ENCODE results near the gene XPNPEP2. TPM values are rescaled to one million over a fixed set of nuclear protein-coding genes. Genes with fewer than 3 reads are reported as not detected.
A peak's percentile ranks its signal among the peaks of the same experiment; 100 is the strongest.

XPNPEP2 gene
- total and polyA plus RNA-seq, 9 of the 15 experiments (the other 6 are each of a cell fraction or from before 2014, with no cell fraction given) = 0.03 to 0.19 (median 0.09) TPM; not detected in 5

GRCh38 chrX:129726307-129727111 lies 12.3 kb upstream of the XPNPEP2 start (continued):
- TF ChIP-seq ATF4 (CRISPR knock-in tag; IDR thresholded peaks at IDR 0.05) (no peak), RAD21 (CRISPR knock-in tag; conservative IDR thresholded peaks at IDR 0.05 in 1 of 2, IDR thresholded peaks at IDR 0.05 in 1 of 2) (peak; percentile 77 to 87), RBM22 (IDR thresholded peaks at IDR 0.05; ENCODE audit: low read depth, low read length, poor library complexity, severe bottlenecking) (no peak), SUPT5H (IDR thresholded peaks at IDR 0.05) (no peak), REST (IDR thresholded peaks at IDR 0.05; ENCODE audit: borderline replicate concordance) (peak; percentile 89), REST (CRISPR knock-in tag; IDR thresholded peaks at IDR 0.05; ENCODE audit: low read depth) (no peak), ZNF212 (CRISPR knock-in tag; IDR thresholded peaks at IDR 0.05) (no peak), EHMT2 (IDR thresholded peaks at IDR 0.05) (peak; percentile 52; the same call in 1 of the 2 replicates), SMC3 (conservative IDR thresholded peaks at IDR 0.05; ENCODE audit: insufficient read depth, low read depth, low read length) (peak; percentile 82), PHF21A (IDR thresholded peaks at IDR 0.05; ENCODE audit: borderline replicate concordance, low read depth) (no peak), MAFG (tag; conservative IDR thresholded peaks at IDR 0.05) (no peak), JUND (IDR thresholded peaks at IDR 0.05; ENCODE audit: borderline replicate concordance, low read depth, low read length) (0 out of 2 replicates have a peak, but pooled peaks have one; percentile 8), JUND (tag; IDR thresholded peaks at IDR 0.05; ENCODE audit: borderline replicate concordance, low read depth, low read length) (no peak), HMG20B (CRISPR knock-in tag; IDR thresholded peaks at IDR 0.05) (no peak), ZBTB12 (CRISPR knock-in tag; IDR thresholded peaks at IDR 0.05) (no peak), ARID2 (IDR thresholded peaks at IDR 0.05) (peak; percentile 57; the same call in 1 of the 2 replicates), ARID1B (IDR thresholded peaks at IDR 0.05) (no peak), NFRKB (IDR thresholded peaks at IDR 0.05; ENCODE audit: low read depth) (no peak)

Data from K562 (cell line).